Measurements from ENCODE around the gene ZFYVE28.
A peak's percentile ranks its signal among the peaks of the same experiment; 100 is the strongest.

The ZFYVE28 gene

DNA sequence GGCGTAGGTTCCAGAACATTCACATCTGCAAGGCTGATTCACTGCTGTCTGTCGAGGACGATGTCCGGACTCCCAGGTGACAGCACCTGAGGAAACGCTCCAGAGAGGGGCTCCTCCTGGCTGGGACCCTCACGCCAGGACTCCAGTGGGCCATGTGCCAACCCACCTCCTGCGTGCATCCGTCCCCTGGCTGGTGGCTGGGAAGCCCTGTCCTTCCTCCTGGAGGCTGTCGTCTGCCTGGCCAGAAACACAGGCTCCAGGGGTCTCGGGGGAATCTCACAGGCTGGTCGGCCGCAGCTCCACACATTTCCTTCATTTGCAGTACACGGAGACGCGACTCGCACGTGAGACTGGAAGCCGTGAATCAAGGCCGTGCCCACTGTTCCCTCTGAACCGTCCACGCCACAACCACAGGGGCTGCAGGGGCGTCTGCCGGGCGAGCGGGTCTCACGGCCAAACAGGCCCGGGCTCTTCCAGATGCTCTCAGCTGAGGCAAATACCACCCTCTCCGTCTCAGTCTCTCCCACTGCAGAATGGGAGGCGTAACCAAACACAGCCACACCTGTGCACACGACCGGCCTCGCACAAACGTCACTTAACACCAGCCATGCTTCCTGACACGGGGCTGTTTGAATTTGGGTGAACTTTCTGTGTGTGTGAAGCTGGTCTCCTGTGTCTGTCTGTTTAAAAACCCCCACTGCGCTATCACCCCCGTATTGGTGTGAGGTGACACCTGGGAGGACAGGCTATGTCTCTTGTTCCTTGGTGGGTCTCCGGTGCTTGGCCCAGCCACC lies 117.8 kb downstream of the ZFYVE28 start:
- no peak for DNase-seq

DNA sequence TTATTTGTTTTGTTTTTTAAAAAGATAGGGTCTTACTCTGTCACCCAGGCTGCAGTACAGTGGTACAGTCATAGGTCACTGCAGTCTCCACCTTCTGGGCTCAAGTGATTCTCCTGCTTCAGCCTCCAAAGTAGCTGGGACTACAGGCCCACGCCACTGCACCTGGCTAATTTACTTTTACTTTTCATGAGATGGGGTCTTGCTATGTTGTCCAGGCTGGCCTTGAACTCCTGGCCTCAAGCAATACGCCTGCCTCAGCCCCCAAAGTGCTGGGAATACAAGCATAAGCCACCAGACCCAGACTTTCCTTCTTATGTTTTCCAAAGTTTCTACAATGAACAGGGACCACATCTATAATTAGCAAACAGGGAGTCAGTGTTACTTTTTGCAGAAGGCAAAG lies 118.7 kb downstream of the ZFYVE28 start:
- DNase-seq, result no peak

DNA sequence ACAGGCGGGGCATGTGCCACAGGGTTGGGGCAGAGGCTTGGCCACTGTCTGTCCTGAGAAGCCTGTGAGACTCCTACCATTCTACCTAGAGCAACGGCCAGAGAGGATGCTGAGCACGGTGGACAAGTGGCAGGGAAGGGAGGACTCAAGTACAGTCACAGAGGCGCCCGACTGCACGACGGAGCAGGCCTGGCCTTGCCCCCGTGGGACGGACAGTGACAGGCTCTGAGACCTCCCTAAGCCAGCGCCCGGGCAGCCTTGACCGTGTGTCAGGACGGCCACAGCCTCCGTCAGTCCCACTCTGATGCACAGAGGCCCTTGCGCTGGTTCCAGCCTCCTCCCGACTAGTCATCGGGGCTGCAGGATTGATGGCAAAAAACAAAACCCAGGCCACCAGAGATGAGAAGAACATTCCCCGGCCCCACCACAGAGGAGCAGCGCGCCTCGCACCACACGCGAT lies 119.9 kb downstream of the ZFYVE28 start:
- DNase-seq, result no peak

DNA sequence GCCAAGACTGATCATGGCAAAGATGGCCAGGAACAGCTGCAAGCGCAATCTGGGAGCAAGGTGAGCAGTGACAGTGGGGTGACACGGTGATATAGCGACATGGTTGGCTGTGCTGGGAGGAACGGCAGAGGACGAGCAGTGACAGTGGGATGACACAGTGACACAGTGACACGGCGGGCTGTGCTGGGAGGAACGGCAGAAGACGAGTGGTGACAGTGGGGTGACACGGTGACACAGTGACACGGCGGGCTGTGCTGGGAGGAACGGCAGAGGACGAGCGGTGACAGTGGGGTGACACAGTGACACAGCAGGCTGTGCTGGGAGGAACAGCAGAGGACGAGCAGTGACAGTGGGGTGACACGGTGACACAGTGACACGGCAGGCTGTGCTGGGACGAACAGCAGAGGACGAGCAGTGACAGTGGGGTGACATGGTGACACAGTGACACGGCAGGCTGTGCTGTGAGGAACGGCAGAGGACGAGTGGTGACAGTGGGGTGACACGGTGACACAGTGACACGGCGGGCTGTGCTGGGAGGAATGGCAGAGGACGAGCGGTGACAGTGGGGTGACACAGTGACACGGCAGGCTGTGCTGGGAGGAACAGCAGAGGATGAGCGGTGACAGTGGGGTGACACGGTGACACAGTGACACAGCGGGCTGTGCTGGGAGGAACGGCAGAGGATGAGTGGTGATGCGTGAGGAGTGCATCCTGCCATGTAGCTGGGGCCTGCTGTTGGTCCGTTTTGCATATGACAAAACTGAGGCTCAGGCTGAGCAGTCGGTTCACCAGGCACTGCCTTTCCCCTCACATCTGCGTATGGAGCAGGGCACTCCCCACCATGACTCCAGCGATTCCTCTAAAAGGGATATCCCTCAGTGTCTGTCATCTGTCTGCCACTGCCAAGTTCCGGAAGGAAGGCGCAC lies 120.6 kb downstream of the ZFYVE28 start:
- no peak for DNase-seq

DNA sequence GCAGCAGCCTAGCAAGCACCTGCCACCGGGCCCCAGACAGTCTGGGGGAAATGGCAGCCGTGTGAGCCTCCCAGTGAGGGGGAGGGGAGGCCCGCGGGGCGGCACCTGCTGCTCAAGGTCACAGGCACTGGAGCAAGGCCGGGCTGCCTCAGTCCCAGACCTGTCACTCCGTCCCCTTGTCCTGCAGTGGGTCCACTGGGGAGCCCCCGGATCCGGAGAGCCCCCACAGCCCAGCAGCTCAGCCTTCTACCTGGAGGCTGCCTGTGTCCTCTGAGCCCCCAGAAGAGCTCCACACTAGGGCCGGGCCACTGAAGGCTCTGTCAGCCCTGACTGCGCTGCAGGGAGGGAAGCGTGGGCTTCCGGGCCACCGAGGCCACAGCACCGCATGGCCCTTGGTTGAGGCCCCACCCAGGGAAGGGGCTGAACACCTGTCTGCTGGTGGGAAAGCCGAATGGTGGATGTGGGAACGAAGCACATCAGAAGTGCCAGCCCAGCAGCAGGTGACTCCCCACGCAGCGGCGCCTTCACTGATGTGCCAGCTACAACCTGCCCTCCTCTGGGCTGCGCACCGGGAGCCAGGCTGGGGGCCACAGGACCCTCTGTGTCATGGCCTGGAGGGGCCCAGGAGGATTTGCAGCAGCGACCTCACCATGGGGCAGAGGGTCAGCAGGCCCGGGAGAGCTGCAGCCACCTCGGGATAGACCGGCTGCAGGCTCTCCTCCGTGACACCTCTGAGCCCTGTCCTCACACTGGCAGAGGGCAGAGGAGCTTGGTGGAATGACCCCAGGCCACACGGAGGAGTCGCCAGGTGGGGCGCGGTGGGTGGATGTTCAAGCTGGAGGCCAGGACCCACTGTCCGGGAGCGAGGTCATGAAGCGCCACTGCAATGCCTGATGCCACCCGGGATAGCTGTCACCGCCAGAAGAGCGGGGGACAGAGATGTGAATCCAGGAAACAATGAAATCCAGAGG lies 121.5 kb downstream of the ZFYVE28 start:
- DNase-seq, result peak; percentile 13

DNA sequence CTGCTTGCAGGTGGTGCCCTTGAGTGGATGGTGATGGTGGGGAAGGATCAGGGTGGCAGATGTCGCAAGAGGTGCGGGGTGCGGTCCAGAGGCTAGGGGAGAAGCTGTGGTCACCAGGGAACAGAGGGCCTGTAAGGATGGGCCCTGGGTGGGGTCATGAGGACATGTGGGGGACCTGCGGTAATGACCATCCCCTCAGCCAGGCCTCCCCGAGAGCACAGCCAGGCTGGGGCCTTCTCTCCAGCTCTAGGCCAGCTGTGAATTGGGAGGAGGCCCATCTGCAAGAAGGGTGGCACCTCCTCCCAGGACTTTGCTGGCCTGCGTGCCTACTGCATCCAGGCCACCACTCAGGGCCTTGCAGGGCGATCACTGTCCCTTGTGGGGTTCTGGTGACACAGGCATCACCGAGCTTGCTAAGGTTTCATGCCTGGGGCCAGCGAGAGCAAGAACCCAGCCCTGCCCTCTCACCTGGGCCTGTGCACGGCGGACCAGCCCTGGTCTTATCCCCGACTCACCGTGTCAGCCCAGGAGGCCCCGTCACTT lies 122.5 kb downstream of the ZFYVE28 start:
- DNase-seq, result no peak

DNA sequence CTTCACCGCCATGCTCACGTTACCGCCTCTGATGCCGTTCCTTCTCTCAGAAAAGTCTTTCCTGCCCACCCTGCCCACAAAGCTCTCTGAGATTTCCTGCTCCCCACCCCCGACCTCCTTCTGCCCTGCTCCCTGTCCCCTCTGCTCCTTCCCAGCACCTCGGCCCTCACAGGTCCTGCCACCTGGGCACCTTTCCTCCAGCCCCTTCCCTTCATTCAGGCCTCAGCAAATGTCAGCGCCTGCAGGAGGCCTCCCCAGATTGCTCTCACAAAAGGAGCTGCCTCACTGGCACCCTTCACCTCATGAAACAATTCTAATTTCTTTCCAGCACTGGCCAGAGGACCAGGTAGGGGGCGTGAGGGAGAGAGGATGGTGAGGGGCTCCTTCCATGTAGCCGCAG lies 122.9 kb downstream of the ZFYVE28 start:
- DNase-seq, result no peak

DNA sequence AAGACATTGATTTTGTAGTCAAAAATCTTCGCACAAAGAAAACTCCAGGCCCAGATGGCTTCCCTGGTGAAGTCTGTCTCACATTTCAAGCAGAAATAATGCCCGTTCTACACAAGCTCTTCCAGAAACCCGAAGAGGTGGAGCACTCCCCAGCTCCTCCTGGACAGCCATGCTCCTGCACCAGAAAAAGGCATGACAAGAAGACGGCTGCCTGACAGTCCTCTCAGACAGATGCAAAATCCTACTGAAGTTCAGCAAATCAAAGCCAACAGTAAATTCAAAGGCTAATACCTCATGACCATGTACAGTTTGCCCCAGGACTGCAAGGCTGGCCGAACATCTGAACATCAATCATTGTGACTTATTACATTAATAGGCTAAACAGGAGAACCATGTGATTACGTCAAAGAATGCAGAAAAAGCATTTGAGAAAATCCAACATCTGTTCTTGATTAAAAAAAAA lies 125.8 kb downstream of the ZFYVE28 start:
- DNase-seq, result no peak

DNA sequence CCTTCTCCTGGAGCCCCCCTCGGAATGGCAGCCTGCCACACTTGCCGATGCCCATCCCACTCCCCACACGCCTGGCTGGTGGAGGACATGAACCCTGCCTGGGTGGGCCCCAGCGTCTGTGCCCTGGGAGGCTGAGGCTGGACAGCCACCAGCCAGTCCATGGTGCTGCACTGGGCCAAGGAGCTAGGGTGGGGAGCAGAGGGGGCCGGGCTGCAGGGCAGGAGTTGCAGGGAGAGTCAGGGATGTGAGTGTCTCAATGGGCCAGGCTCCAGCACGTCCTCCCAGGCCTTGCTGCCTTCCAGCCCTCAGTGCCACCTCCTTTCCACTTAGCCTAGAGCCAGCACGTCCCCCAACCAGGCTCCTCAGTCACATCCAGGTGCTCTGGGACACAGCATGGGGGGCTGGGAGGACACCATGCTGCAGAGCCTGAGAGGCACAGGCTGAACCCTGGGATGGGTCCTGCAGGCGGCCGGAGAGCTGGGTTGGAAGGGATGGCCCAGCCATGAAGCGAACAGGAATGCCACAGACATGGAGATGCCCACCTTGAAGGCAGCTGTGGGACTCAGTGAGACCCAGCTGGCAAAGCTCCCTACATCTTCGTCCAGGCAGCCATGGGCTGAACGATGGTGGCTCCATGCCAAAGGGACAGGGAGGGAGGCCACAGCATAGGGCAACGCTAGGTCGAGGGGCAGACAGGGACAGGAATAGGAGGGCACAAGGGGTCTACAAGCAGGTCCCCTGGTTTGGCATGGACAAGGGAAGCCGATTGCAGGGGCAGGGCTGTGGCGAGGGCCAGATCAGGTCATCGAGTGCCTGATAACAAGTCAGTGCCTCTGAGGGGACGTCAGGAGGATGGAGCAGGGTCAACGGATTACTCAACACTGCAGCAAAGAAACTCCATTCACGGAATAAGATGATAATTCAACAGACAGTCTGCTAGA lies 126.5 kb downstream of the ZFYVE28 start:
- DNase-seq, result no peak

DNA sequence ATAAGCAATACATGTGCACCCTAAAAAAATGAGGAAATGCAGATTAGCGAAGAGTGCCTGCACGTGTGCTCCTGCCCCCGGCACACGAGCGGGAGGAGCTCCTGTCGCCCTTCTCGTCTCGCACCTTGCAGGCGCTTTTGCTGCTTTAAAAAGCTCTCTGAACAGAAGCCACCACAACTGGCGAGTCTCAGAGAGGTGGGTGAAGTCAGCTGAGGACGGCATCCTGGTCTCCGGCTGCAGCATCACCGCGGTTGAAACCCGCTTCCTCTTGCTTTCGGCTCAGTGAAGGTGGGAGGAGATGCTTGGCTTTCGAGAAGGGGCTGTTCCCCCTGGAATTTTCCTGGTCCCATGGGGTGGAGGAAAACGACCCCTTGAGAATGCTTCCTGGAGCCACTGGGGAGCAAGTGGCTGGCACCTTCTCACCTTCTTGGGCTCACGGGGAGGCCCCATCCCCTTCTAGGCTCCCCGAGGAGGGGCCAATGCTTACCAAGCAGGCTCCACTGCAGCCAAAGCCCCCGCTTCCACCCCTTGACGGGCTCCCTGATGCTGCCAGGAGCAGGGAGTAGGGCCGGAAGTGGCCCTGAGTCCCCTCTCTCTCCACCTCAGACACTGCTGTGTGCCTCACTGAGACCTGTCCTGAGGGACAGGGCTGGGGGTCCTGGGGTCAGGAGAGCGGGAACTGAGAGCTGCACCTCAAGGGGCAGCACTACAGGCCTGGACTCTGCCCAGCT lies 127.3 kb downstream of the ZFYVE28 start:
- peak; percentile 36 for DNase-seq

DNA sequence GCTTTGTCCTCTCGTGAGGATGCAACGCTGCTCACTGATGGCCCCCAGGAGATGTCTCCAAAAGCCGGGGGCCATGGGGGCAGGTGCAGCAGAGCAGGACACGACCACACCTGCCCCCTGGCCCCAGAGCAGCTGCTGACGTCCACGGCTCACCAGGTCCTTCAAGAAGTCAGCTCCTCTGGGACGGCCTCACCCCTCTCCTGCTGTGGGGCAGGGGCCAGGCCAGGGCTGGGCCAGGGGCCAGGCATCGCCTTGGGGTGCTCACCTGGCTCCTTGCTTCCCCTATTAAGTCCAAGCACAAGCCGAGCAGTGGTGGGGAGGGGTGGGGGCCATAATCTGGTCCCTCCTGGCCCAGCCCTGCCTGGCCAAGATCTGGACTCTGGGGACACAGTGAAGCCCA lies 128.0 kb downstream of the ZFYVE28 start:
- DNase-seq, result no peak

DNA sequence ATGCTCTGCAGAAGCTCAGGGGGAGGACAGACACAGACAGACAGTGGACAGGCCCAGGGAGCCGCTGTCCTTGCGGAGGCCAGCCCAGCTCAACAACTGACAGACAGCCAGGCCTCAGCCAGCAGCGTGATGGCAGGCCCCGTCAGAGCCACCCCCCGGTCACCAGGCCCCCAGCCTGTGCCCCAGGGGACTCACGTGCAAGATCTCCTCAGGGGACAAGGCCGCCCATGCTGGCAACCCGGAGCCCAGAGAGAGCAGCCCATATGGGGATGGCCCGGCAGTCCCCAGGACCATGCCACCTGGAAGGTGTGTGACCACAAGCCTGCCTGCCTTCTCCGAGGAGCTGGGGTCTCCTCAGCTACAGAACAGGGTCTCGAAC lies 128.5 kb downstream of the ZFYVE28 start:
- no peak for DNase-seq

DNA sequence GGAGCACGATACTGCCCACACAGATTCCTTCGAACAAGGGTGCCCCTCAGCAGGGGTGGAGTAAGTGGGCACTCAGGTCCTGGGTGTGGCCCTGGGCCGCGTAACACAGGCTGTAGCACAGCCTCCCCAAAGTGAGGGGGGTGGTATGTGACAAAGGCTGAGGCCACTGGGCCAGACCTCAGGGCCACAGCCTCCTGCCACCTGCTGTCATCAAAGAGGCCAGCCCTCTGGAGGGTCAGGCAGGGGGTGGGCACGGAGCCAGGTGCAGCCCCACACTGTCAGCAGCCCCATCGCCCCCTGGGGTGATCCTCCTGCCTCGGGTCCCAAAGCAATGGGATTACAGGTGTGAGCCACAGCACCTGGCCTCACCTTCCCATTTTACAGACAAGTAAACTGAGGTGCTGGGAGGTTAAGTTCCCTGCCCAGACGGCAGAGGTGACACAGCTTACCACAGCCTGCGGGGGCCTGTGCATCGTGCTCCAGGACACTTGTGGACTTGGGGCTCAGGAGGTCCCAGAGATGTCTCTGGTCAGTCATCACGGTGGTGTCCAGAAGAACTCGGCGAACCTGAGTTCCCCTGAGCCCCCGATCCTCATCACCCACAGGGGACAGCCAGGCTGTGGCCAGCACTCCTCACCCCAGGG lies 129.0 kb downstream of the ZFYVE28 start:
- no peak for DNase-seq

DNA sequence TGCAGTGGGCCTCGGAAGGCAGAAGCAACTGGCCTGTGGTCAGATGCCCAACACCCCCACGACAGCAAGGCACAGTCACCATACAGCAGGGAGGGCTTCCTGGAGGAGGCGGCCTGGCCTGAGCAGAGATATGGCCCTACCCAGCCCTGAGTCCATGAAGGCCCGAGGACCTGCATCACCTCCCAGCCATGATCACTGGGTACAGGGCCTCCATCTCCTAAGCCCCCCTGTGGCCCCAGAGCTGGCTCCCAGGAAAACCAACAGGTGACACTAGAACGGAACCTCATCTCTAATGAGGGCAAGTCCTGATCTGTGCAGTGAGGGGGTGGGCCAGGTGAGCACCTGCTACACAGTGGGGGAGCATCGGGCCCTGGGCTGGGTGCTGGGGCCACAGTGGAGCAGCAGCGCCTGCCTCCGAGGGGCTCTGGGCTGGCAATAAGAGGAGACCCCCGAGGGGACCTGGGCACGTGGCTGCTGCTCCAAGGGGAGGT lies 130.3 kb downstream of the ZFYVE28 start:
- no peak for DNase-seq

DNA sequence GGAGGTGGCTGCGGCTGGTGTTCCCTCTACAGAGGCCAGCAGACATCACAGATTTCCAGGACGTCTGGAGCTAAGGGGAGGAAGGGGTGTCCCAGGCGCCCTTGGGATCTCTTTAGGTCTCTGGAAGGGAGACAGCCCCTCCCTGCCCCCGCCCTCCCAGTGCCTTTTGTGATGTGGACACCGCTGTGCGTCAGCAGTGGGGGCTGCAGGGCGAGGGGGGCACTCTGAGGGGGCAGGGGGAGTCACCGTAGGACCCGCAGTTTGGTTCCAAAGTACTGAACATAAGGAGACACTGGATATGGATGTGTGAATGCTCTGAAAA lies 130.9 kb downstream of the ZFYVE28 start:
- no peak for DNase-seq

DNA sequence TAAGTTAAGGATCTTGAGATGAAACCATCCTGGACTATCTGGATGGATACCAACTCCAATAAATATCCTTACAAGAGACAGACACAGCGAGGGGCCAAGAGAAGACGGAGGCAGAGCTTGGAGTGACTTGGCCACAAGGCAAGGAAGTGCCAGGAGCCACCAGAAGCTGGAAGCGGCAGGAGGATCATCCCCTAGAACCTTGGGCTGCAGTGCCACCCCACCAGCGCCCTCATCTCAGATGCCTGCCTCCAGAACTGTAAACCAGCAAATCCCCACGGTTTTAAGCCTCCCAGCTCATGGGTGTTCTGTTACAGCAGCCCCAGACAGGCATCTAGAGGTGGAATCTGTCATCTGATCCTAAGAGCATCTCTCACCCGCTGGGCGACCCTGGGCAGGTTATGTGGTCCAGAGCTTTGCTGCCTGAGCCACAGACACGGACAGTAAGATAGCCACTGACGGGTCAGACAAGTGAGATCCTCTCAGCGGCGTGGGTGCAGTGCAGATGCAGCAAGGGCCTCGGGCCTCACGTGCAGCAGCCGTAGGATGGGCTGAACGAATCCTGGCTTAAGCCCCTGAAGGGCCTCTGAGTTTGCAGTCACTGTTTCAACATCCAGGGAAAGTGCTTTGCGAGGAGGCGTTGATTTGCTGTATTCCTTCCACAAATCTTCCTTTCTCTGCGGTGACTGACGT lies 131.4 kb downstream of the ZFYVE28 start:
- DNase-seq, result no peak

DNA sequence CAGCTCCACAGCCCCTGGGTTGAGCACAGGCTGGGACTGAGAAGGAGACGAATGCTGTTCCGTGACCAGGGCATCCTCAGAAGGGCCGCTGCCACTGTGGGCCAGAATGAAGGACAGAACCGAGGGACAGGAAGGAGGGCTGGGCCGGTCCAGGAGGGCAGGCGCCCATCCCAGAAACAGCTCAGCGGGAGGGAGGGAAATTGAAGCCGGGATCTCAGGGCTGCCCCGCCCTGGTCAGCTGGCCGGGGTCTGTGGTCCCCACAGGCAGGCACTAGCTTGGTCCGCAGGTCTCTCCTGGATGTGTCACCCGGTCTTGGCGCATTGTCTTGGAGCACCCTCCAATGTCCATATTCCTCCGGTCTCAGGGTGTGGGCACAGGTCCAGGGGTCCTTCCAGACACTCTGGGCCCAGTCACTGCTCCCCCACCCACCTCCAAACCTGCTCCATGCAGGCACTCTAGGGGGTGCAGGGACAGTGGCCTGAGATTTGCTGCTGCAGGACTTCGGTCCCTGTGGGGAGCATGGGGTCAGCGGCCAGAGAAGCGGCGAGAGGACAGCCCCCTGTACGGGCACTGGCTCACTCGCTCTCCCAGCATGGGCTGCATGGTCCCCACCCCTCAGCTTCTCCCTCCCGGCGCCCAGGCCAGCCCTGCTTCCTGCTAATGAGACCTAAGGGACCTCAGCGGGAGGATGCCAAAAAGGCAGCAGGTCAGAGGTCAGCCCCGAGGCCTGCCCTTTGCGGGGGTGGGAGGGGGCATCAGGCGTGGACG lies 132.6 kb downstream of the ZFYVE28 start:
- DNase-seq, result no peak

DNA sequence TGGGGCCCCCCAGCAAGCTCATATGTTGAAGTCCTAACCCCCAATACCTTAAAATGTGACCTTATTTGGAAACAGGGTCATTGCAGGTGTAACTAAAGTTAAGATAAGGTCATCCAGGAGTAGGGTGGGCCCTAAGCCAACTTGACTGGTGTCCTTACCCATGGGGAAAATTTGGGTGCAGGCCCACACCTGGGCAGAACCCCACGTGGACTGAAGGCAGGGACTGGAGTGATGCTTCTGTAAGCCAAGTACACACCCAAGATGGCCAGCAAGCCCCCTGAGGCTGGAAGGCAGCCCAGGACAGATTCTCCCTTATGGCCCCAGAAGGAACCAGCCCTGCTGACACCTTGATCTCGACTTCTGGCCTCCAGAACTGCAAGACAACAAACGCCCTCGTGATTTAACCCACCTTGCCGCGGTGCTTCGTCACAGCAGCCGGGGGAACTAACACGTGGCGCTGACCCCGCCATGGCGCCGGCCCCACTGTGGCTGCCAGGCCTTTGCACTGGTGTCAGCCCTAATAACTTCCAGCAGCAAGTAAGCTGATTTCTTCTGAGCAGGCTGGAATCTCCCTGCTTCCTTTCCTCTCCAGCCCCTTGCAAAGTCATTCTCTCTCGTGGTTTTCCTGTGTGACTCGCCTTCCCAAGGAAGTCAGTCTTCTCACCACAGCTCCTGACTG lies 133.4 kb downstream of the ZFYVE28 start:
- DNase-seq, result no peak
